H9 (cell line): ENCODE results near the gene CILP2. TPM values are rescaled to one million over a fixed set of nuclear protein-coding genes. Genes with fewer than 3 reads are reported as not detected.

Experiments used
- DNase-seq: peaks from one replicate; pipeline ENCODE4 v3.0.0-alpha.2; 2017
- H2AFZ ChIP-seq: one replicate; pipeline ENCODE4 v1.6.1; 2013; ENCODE audit warnings: mild to moderate bottlenecking, low read length, control low read depth, moderate library complexity
- H2AK5ac ChIP-seq: 2 replicates; pipeline ENCODE4 v1.6.1; 2013; ENCODE audit warnings: low read length, control low read depth, mixed read lengths; ENCODE audit not compliant: insufficient read length
- H2BK120ac ChIP-seq: one replicate; pipeline ENCODE4 v1.6.1; 2013; ENCODE audit warnings: low read depth, mild to moderate bottlenecking, low read length, control low read depth, inconsistent platforms; ENCODE audit not compliant: poor library complexity, severe bottlenecking
- H2BK12ac ChIP-seq: 2 replicates; pipeline ENCODE4 v1.6.1; 2013; ENCODE audit warnings: low read length, control low read depth, mixed read lengths, low read depth; ENCODE audit not compliant: insufficient read length
- H2BK15ac ChIP-seq: 2 replicates; pipeline ENCODE4 v1.6.1; 2013; ENCODE audit warnings: low read depth, low read length, control low read depth
- H2BK20ac ChIP-seq: one replicate; pipeline ENCODE4 v1.6.1; 2013; ENCODE audit warnings: low read depth, mild to moderate bottlenecking, low read length, control low read depth, inconsistent platforms; ENCODE audit not compliant: poor library complexity, severe bottlenecking
- H2BK5ac ChIP-seq: 2 replicates; pipeline ENCODE4 v1.6.1; 2013; ENCODE audit warnings: low read length, control low read depth, mixed read lengths; ENCODE audit not compliant: insufficient read length
- H3K14ac ChIP-seq: 2 replicates; pipeline ENCODE4 v1.6.1; 2013; ENCODE audit warnings: low read length, control low read depth; ENCODE audit not compliant: insufficient read depth
- H3K18ac ChIP-seq: 2 replicates; pipeline ENCODE4 v1.6.1; 2013; ENCODE audit warnings: low read depth, mild to moderate bottlenecking, mixed read lengths, low read length, control low read depth; ENCODE audit not compliant: insufficient read length
- H3K23ac ChIP-seq: 2 replicates; pipeline ENCODE4 v1.6.1; 2013; ENCODE audit warnings: low read length, control low read depth, mixed read lengths, low read depth; ENCODE audit not compliant: insufficient read length
- H3K23me2 ChIP-seq: 2 replicates; pipeline ENCODE4 v1.6.1; 2013; ENCODE audit warnings: low read depth, mild to moderate bottlenecking, mixed read lengths, low read length, control low read depth; ENCODE audit not compliant: insufficient read length, poor library complexity, severe bottlenecking
- H3K27ac ChIP-seq: 2 replicates; pipeline ENCODE4 v1.5.1; 2013; ENCODE audit warnings: low read length, control low read depth, mixed read lengths, low read depth; ENCODE audit not compliant: insufficient read length
- H3K27me3 ChIP-seq: 2 replicates; pipeline ENCODE4 v1.6.1; 2013; ENCODE audit warnings: low read length, control low read depth, inconsistent platforms; ENCODE audit not compliant: insufficient read depth
- H3K4ac ChIP-seq: 2 replicates; pipeline ENCODE4 v1.6.1; 2013; ENCODE audit warnings: low read depth, mild to moderate bottlenecking, control low read depth, inconsistent platforms, low read length, moderate library complexity
- H3K4me1 ChIP-seq: 2 replicates; pipeline ENCODE4 v1.6.1; 2013; ENCODE audit warnings: low read length, control low read depth, inconsistent platforms; ENCODE audit not compliant: insufficient read depth
- H3K4me2 ChIP-seq: 2 replicates; pipeline ENCODE4 v1.6.1; 2013; ENCODE audit warnings: low read length, control low read depth, mixed read lengths; ENCODE audit not compliant: insufficient read length, insufficient read depth
- H3K56ac ChIP-seq: 2 replicates; pipeline ENCODE4 v1.6.1; 2013; ENCODE audit warnings: low read depth, mild to moderate bottlenecking, mixed read lengths, low read length, control low read depth; ENCODE audit not compliant: insufficient read length
- H3K79me1 ChIP-seq: 2 replicates; pipeline ENCODE4 v1.6.1; 2013; ENCODE audit warnings: low read depth, mild to moderate bottlenecking, moderate library complexity, low read length, control low read depth, inconsistent platforms; ENCODE audit not compliant: insufficient read depth, poor library complexity, severe bottlenecking
- H3K79me2 ChIP-seq: 2 replicates; pipeline ENCODE4 v1.6.1; 2013; ENCODE audit warnings: low read length, control low read depth, inconsistent platforms; ENCODE audit not compliant: insufficient read depth
- H3K9ac ChIP-seq: 2 replicates; pipeline ENCODE4 v1.6.1; 2013; ENCODE audit warnings: low read length, control low read depth, mixed read lengths; ENCODE audit not compliant: insufficient read length; ENCODE audit errors: extremely low read depth
- H3K9me3 ChIP-seq: one replicate; pipeline ENCODE4 v1.6.1; 2013; ENCODE audit warnings: low read depth, low read length, inconsistent platforms; ENCODE audit not compliant: control insufficient read depth
- H3T11ph ChIP-seq: one replicate; pipeline ENCODE4 v1.6.1; 2013; ENCODE audit warnings: mild to moderate bottlenecking, low read length, control low read depth, inconsistent platforms
- H4K20me1 ChIP-seq: one replicate; pipeline ENCODE4 v1.6.1; 2013; ENCODE audit not compliant: control insufficient read depth, insufficient read length, insufficient read depth
- H4K5ac ChIP-seq: 2 replicates; pipeline ENCODE4 v1.6.1; 2013; ENCODE audit warnings: low read depth, mild to moderate bottlenecking, mixed read lengths, low read length, control low read depth; ENCODE audit not compliant: insufficient read length
- H4K8ac ChIP-seq: replicated peaks from 2 replicates; pipeline ENCODE4 v1.6.1; 2013; ENCODE audit warnings: low read length, control low read depth, mixed read lengths, low read depth; ENCODE audit not compliant: insufficient read length
- H4K91ac ChIP-seq: 2 replicates; pipeline ENCODE4 v1.6.1; 2013; ENCODE audit warnings: low read depth, mild to moderate bottlenecking, moderate library complexity, mixed read lengths, low read length, control low read depth; ENCODE audit not compliant: insufficient read length
- H3K27ac Mint-ChIP-seq, 3 experiments: 2 replicates in 2 of 3; 3 replicates in 1 of 3; pipeline ENCODE4 v1.8.0; 2020 to 2021; ENCODE audit warnings: mixed read lengths in 3 of 3, mild to moderate bottlenecking in 1 of 3, moderate library complexity in 1 of 3
- H3K27me3 Mint-ChIP-seq: 2 replicates; pipeline ENCODE4 v1.8.0; 2021; ENCODE audit warnings: low read depth, mild to moderate bottlenecking, moderate library complexity, mixed read lengths
- H3K36me3 Mint-ChIP-seq, 3 experiments: 2 replicates in 2 of 3; 3 replicates in 1 of 3; pipeline ENCODE4 v1.8.0; 2020 to 2021; ENCODE audit warnings: low read depth in 3 of 3, mixed read lengths in 3 of 3; ENCODE audit not compliant: insufficient read depth in 1 of 3
- H3K4me1 Mint-ChIP-seq, 2 experiments: 2 replicates each; pipeline ENCODE4 v1.8.0; 2020; ENCODE audit warnings: mixed read lengths in 2 of 2
- H3K4me3 Mint-ChIP-seq, 2 experiments: 2 replicates in 1 of 2; 3 replicates in 1 of 2; pipeline ENCODE4 v1.8.0; 2020 to 2021; ENCODE audit warnings: mild to moderate bottlenecking in 2 of 2, mixed read lengths in 2 of 2, moderate library complexity in 1 of 2
- H3K9me3 Mint-ChIP-seq, 2 experiments: 2 replicates in 1 of 2; 3 replicates in 1 of 2; pipeline ENCODE4 v1.8.0; 2020; ENCODE audit warnings: mild to moderate bottlenecking in 2 of 2, mixed read lengths in 2 of 2, moderate library complexity in 1 of 2
- CTCF ChIP-seq: fragments of 200-600 bp; sonication (generic); conservative IDR thresholded peaks from 3 replicates; pipeline ENCODE4 v1.8.0; 2021; ENCODE audit warnings: antibody characterized with exemption, mild to moderate bottlenecking
- WGBS: extraction: QIAGEN DNeasy Blood & Tissue Kit; methylation state at CpG from one replicate; pipeline ENCODE4 v1.1.7; 2013; ENCODE audit warnings: missing lambda C conversion rate, low lambda C conversion rate, mixed read lengths; ENCODE audit not compliant: insufficient read length; ENCODE audit errors: extremely low coverage; 5-methylcytosine and 5-hydroxymethylcytosine counted together
- total RNA-seq: library from RNA; stranded (reverse); gene quantifications from 2 replicates; pipeline ENCODE4 v1.2.1, GENCODE V29; 2021

Gene CILP2
- total RNA-seq, 1 experiment from 2014 or later, result 6.4 TPM

- Mint-ChIP-seq H3K4me1 (peaks cover 2 to 12% of the 10 kb centered on the region in 2 experiments; a peak in 2 of 4 replicates), H3K4me3 (no peak overlapping the region), H3K9me3 (no peaks in the 10 kb centered on the region), H3K27ac (no peak overlapping the region), H3K27me3 (peaks cover 11% of the 10 kb centered on the region), H3K36me3 (peaks cover 2 to 4% (median 2%) of the 10 kb centered on the region in 3 experiments; a peak in 4 of 7 replicates)
- peak; percentile 38 for DNase-seq
- no peaks in the 10 kb centered on the region for H3K4me1 ChIP-seq
- no peaks in the 10 kb centered on the region for H3K79me2 ChIP-seq
- H4K91ac ChIP-seq, result no peak overlapping the region
- no peaks in the 10 kb centered on the region; the same call in 1 of the 2 replicates for H3K27me3 ChIP-seq
- H3K27ac ChIP-seq, result no peak overlapping the region
- no peak overlapping the region for H3K14ac ChIP-seq
- H2BK120ac ChIP-seq, result no peak overlapping the region
- H2AK5ac ChIP-seq, result no peak overlapping the region
- no peaks in the 10 kb centered on the region for H4K20me1 ChIP-seq
- H3K9ac ChIP-seq, result no peak overlapping the region
- H2BK20ac ChIP-seq, result no peak overlapping the region
- no peak overlapping the region for H3T11ph ChIP-seq
- H3K23me2 ChIP-seq, result peaks cover 5% of the 10 kb centered on the region
- WGBS, result no CpG with 5 or more reads among the region's 75 CpGs
- H2BK5ac ChIP-seq, result no peak overlapping the region
- no peak overlapping the region for H4K5ac ChIP-seq
- no peak overlapping the region for H3K23ac ChIP-seq
- H3K18ac ChIP-seq, result no peak overlapping the region
- no peak overlapping the region for H2BK15ac ChIP-seq
- no peak overlapping the region for H3K4me2 ChIP-seq
- no peak overlapping the region for H3K56ac ChIP-seq
- no peaks in the 10 kb centered on the region for H3K79me1 ChIP-seq
- H3K4ac ChIP-seq, result no peak overlapping the region
- H4K8ac ChIP-seq, result no peak overlapping the region
- no peaks in the 10 kb centered on the region for H3K9me3 ChIP-seq
- no peak for TF ChIP-seq CTCF
- no peak overlapping the region for H2AFZ ChIP-seq
- H2BK12ac ChIP-seq, result no peak overlapping the region
These were observed 6.3 kb downstream of the CILP2 start for GRCh38 chr19:19544257-19544953.
